Measurements from ENCODE around the gene CYP3A5.

CYP3A5 gene

GRCh38 chr7:99631295-99632109 is 48.3 kb downstream of the CYP3A5 start:
- Histone ChIP-seq H3K79me2 (ENCODE audit: insufficient read depth, low read length) (no peaks in the 10 kb centered on the region), H3F3A (ENCODE audit: insufficient read depth, low read length) (no peaks in the 10 kb centered on the region), H3K9ac (ENCODE audit: low read length) (no peak overlapping the region), H3K9me3 (ENCODE audit: low read length) (no peaks in the 10 kb centered on the region), H4K20me1 (ENCODE audit: insufficient read depth, low read length) (no peaks in the 10 kb centered on the region), H3K4me2 (ENCODE audit: low read length) (no peak overlapping the region), H3K4me1 (ENCODE audit: insufficient read depth, low read length, severe bottlenecking) (no peaks in the 10 kb centered on the region), H3K4me3 (ENCODE audit: low read depth, low read length, poor library complexity, severe bottlenecking) (no peak overlapping the region), H3K9me2 (ENCODE audit: low read depth, low read length) (no peaks in the 10 kb centered on the region), H3K27me3 (ENCODE audit: insufficient read depth, low read length) (no peaks in the 10 kb centered on the region), H3K36me3 (ENCODE audit: insufficient read depth, low read length) (peaks cover 58% of the 10 kb centered on the region), H3K27ac (ENCODE audit: low read depth, low read length, poor library complexity, severe bottlenecking) (no peak overlapping the region), H2AFZ (ENCODE audit: low read length) (no peak overlapping the region)
- TF ChIP-seq EZH2 (IDR thresholded peaks at IDR 0.05; ENCODE audit: borderline replicate concordance, low read length): no peak
- TF ChIP-seq CTCF (IDR thresholded peaks at IDR 0.05; ENCODE audit: low read length): peak; percentile 34; the same call in 1 of the 2 replicates

GRCh38 chr7:99629643-99630042 is 50.2 kb downstream of the CYP3A5 start:
- Histone ChIP-seq H3K9me2 (ENCODE audit: low read depth, low read length) (no peaks in the 10 kb centered on the region), H3K27me3 (ENCODE audit: insufficient read depth, low read length) (no peaks in the 10 kb centered on the region), H3K4me1 (ENCODE audit: insufficient read depth, low read length, severe bottlenecking) (no peaks in the 10 kb centered on the region), H2AFZ (ENCODE audit: low read length) (no peak overlapping the region), H3K79me2 (ENCODE audit: insufficient read depth, low read length) (no peaks in the 10 kb centered on the region), H4K20me1 (ENCODE audit: insufficient read depth, low read length) (no peaks in the 10 kb centered on the region), H3K36me3 (ENCODE audit: insufficient read depth, low read length) (peaks cover 77% of the 10 kb centered on the region), H3K9ac (ENCODE audit: low read length) (no peak overlapping the region), H3K9me3 (ENCODE audit: low read length) (no peaks in the 10 kb centered on the region), H3K4me2 (ENCODE audit: low read length) (no peak overlapping the region), H3F3A (ENCODE audit: insufficient read depth, low read length) (no peaks in the 10 kb centered on the region), H3K27ac (ENCODE audit: low read depth, low read length, poor library complexity, severe bottlenecking) (no peak overlapping the region), H3K4me3 (ENCODE audit: low read depth, low read length, poor library complexity, severe bottlenecking) (no peak overlapping the region)
- TF ChIP-seq CTCF (IDR thresholded peaks at IDR 0.05; ENCODE audit: low read length) (no peak), EZH2 (IDR thresholded peaks at IDR 0.05; ENCODE audit: borderline replicate concordance, low read length) (no peak)

- no peaks in the 10 kb centered on the region for H3K9me3 ChIP-seq (ENCODE audit: low read length)
- no peaks in the 10 kb centered on the region for H4K20me1 ChIP-seq (ENCODE audit: insufficient read depth, low read length)
- TF ChIP-seq CTCF (IDR thresholded peaks at IDR 0.05; ENCODE audit: low read length) (no peak), EZH2 (IDR thresholded peaks at IDR 0.05; ENCODE audit: borderline replicate concordance, low read length) (no peak)
- H3K27ac ChIP-seq (ENCODE audit: low read depth, low read length, poor library complexity, severe bottlenecking): no peak overlapping the region
- H3K36me3 ChIP-seq (ENCODE audit: insufficient read depth, low read length): peaks cover 85% of the 10 kb centered on the region
- H3K4me3 ChIP-seq (ENCODE audit: low read depth, low read length, poor library complexity, severe bottlenecking): no peak overlapping the region
- no peak overlapping the region for H2AFZ ChIP-seq (ENCODE audit: low read length)
- no peaks in the 10 kb centered on the region for H3K27me3 ChIP-seq (ENCODE audit: insufficient read depth, low read length)
- no peaks in the 10 kb centered on the region for H3K9me2 ChIP-seq (ENCODE audit: low read depth, low read length)
- no peaks in the 10 kb centered on the region for H3K4me1 ChIP-seq (ENCODE audit: insufficient read depth, low read length, severe bottlenecking)
- H3K9ac ChIP-seq (ENCODE audit: low read length): no peak overlapping the region
- no peak overlapping the region for H3K4me2 ChIP-seq (ENCODE audit: low read length)
- H3F3A ChIP-seq (ENCODE audit: insufficient read depth, low read length): no peaks in the 10 kb centered on the region
- no peaks in the 10 kb centered on the region for H3K79me2 ChIP-seq (ENCODE audit: insufficient read depth, low read length)
Measured at GRCh38 chr7:99628471-99629465, 51.0 kb downstream of the CYP3A5 start.

All from OCI-LY1 (cell line).